ENCODE data around the gene CD14.

DNA sequence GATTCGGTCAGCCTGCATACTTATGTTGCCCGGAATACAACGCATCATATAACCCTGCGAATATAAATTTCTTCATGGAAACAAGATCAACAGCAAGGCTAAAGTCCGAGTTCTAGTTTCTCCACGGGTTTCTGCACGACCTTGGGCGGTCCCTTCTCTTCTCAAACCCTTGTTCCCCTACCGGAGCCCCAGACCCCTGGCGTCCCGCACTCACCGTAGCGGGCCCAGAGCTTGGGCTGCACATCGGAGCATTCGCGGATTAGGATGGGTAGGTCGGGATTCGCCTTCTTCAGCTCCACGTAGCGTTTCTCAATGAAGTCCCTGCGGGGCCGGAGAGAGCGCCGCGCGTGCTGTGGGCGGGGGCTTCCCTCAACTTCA is 14.1 kb upstream of the CD14 start:
- TF ChIP-seq GATA3 (IDR thresholded peaks at IDR 0.05; ENCODE audit: low read depth, low read length) (no peak), GATA2 (IDR thresholded peaks at IDR 0.05; ENCODE audit: low read depth, low read length) (no peak)
